DMS153 treated with DMSO at 0.1 percent for 48 hours (cell line): Measurements from ENCODE around the gene GDF3.
"Not testable (repeated sequence)": the region's sequence is repeated elsewhere in the genome, so short reads cannot be mapped to it uniquely, and the experiment has no call there.

ENCODE experiments used
- DNase-seq: peaks from one replicate; lab custom pipeline; 2025; ENCODE audit not compliant: unreplicated experiment; lab: John Stamatoyannopoulos, UW

GDF3 gene

GRCh38 chr12:7695566-7696197 is at the start of gene GDF3:
TSS of gene GDF3 (minus strand) at chr12:7695775. CDS start at chr12:7695728, 47 bp downstream.
- no peak for DNase-seq

- DNase-seq, result no peak
Observed at GRCh38 chr12:7732993-7733392, 37.4 kb upstream of the GDF3 start.

GRCh38 chr12:7731486-7731885 is 35.9 kb upstream of the GDF3 start:
- DNase-seq, result no peak

DNA sequence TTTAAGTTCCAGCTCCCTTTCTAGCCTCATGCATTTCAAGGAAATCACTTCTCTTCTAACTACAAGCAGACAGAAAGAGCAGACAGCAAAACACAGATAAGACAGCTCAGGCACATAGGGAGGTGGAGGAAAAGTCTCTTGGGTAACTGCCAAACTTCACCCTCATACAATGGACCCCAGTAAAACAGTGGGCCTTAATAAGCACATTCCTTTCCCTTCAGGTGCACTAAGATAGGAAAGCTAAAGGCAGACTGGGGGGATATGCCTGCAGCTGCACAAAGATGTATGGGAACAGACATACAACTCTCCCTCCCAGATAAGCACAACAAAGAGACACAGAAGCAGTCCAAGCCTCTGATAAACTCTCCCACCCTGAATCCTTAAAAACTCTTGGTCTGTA is 35.4 kb upstream of the GDF3 start:
- DNase-seq, result not testable (repeated sequence)

GRCh38 chr12:7729746-7730145 is 34.2 kb upstream of the GDF3 start:
- DNase-seq, result no peak

GRCh38 chr12:7723926-7724325 is 28.4 kb upstream of the GDF3 start:
- no peak for DNase-seq

DNA sequence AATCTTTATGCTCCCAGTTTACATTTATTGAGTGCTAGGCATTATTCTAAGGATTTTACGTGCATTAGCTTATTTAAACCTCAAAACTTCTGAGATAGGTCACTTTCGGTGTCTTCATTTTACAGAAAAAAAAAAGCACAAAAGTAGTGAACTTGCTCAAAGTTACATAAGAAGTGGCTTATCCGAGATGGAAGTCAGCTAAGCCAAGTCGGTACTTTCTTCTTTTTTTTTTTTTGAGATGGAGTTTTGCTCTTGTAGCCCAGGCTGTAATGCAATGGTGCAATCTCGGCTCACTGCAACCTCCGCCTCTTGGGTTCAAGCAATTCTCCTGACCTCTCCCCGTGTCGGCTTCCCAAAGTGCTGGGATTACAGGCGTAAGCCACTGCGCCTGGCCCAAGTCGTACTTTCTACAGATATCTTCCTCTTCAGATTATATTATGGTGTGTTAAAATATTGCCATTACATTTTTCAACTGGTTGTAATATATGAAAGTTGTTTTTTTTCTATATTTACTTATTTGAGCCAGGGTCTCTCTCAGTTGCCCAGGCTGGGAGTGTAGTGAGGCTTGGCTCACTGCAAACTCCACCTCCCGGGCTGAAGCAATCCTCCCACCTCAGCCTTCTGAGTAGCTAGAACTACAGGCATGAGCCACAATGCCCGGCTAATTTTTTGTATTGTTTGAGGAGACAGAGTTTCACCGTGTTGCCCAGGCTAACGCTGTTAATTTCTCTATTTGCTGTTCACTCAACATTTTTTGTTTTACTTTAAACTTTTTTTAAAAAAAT is 24.6 kb upstream of the GDF3 start:
- DNase-seq, result no peak

GRCh38 chr12:7716381-7716780 is 20.8 kb upstream of the GDF3 start:
- no peak for DNase-seq

DNA sequence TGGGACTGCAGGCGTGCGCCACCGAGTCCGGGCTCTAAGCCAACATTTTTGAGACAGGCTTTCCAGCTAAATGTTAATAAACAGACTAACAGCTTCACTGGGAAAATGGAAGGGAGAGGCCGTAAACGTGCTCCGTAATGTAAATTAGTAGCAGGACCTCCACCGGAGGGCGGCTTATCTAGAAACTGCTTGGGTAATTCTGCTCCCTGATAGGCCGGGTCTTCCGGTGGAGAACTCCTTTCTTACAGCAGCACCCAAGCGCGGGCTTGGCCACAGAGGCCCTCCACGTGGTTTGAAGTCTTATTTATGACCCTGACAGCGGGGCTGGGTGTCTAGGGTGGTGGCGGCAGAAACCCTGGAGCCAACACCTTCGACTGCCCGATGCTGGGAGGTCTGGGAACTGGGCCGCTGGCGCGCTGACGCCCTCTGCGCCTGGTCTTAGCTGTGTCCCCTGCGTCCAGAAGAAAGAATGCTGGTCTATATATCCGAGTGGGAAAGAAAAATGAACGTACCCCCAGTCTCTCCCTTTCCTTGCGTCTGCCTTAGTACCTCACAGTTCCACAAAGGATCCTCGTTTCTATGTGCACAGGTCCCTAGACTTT is 17.4 kb upstream of the GDF3 start:
- DNase-seq, result no peak

GRCh38 chr12:7711133-7711532 is 15.6 kb upstream of the GDF3 start, which contains the start of gene DPPA3:
TSS of gene DPPA3 (plus strand) at chr12:7711433. CDS start at chr12:7711571, 138 bp downstream.
- no peak for DNase-seq

GRCh38 chr12:7709969-7710675 is 14.5 kb upstream of the GDF3 start:
- no peak for DNase-seq

GRCh38 chr12:7705846-7706245 is 10.3 kb upstream of the GDF3 start:
- no peak for DNase-seq

DNA sequence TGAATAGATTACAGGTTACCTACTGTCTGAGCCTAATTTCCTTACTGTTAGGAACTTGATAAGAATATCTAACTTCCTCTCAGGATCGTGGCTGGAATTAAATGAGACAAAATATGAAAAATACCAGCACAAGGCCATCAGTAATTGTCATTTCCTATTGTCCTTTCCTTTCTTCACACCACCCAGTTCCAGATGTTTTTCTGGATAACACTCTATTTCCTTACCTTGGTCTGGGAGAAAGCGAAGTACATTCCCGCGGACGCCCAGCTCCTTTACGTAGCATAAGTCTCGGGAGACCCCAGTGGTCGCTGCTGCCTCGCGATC is 376 bp downstream of the GDF3 start:
- no peak for DNase-seq

- DNase-seq, result no peak
Observed at GRCh38 chr12:7694556-7695236, 879 bp downstream of the GDF3 start.

GRCh38 chr12:7693793-7694192 is 1.8 kb downstream of the GDF3 start:
- DNase-seq, result no peak

GRCh38 chr12:7681535-7681934 is 14.0 kb downstream of the GDF3 start:
- no peak for DNase-seq

DNA sequence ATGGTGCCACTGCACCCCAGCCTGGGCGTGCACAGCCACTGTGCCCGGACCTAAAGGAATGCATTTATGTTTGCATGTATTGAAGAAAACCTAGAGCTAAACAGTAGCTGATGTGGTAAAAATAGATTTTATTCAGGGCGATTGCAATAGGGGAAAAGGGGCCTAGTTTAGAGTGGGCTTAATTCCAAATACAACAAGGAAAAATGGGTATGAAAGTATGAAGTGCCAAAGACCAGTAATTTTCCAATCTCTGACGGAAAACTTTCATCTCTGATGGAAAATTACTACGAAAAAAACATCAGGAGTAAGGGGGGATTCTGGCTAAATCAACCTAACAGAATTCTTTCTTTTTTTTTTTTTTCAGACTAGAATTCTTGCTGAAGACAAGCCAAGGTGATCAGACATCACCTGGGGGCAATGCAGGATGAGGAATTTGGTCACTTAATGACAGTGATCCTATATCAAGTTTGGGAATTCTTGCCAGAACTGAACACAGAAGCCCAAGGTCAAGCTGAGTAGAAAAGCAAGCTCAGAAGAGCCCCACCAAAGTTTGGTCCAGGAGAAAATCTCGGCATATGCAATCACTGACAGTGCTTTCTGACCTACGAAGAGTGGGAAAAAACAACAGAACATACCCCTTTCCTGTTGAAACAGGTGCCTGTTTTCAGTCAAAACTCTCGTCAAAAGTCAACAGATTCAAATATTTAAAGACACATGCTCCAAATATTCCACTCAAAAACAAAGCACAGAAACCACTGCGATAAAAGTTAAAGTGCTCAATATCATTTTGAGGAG is 16.1 kb downstream of the GDF3 start:
- no peak for DNase-seq

DNA sequence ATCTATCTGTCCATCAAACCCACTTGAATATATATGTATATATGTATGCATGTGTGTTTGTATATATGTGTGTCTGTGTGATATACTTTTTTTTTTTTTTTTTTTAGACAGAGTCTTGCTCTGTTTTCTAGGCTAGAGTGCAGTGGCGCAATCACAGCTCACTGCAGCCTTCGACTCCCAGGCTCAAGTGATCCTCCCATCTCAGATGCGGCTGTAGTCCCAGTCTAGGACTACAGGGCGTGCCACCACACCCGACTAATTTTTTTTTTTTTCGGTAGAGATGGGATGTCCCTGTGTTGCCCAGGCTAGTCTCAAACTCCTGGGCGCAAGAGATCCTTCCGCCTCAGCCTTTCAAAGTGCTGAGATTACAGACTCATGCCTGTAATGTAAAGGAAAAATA is 16.8 kb downstream of the GDF3 start:
- no peak for DNase-seq

- not testable (repeated sequence) for DNase-seq
Observed at GRCh38 chr12:7677432-7677888, 18.1 kb downstream of the GDF3 start.

- DNase-seq, result not testable (repeated sequence)
Observed at GRCh38 chr12:7675455-7675854, 20.1 kb downstream of the GDF3 start.
